EH (cell line): ENCODE results near the gene PRRX2.

Experiments used
- DNase-seq: peaks from one replicate; pipeline ENCODE4 v3.0.0-alpha.2; 2015; ENCODE audit warnings: low read depth

The PRRX2 gene

GRCh38 chr9:129761293-129761900, 96.0 kb downstream of the PRRX2 start:
- DNase-seq, result peak; percentile 87

GRCh38 chr9:129761901-129762369, 96.5 kb downstream of the PRRX2 start:
- peak; percentile 96 for DNase-seq

- DNase-seq, result peak; percentile 98
Observed at GRCh38 chr9:129762370-129762984, 97.0 kb downstream of the PRRX2 start.

- peak; percentile 72 for DNase-seq
Observed at GRCh38 chr9:129762985-129763926, 97.8 kb downstream of the PRRX2 start.

- no peak for DNase-seq
Observed at GRCh38 chr9:129765764-129766317, 100.4 kb downstream of the PRRX2 start.

GRCh38 chr9:129768486-129768885, 103.0 kb downstream of the PRRX2 start:
- no peak for DNase-seq

- DNase-seq, result no peak
Observed at GRCh38 chr9:129769669-129770068, 104.2 kb downstream of the PRRX2 start.

- no peak for DNase-seq
Observed at GRCh38 chr9:129770741-129771140, 105.3 kb downstream of the PRRX2 start.
